ENCODE measurements around the gene MRPL36. TPM values are rescaled to one million over a fixed set of nuclear protein-coding genes. Genes with fewer than 3 reads are reported as not detected.
"Not testable (repeated sequence)": the region's sequence is repeated elsewhere in the genome, so short reads cannot be mapped to it uniquely, and the experiment has no call there.

MRPL36 gene
- total and polyA plus RNA-seq, 2 donors (not counting 1 experiment from before 2014, with no cell fraction given), result 47.9 to 54.8 TPM

DNA sequence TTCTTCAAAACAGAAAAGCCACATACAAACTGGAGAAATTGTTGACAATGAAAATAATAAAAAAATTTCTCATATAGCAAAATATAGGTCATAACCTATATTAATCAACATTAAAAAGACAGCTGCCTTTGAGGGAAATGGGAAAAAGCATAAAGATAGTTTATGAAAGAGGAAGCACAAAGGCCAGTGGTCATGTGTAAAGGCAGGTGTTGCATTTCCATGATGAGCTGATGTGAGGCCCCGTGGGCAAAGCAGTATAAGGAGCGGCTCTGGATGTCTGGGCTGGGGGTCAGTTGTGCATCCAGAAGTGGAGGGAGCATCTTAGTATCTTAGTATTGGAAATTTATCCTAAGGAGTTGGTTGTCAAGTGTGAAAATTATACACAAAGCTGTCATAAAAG, 19.8 kb upstream of the MRPL36 start:
- TF ChIP-seq, protein P1, sequence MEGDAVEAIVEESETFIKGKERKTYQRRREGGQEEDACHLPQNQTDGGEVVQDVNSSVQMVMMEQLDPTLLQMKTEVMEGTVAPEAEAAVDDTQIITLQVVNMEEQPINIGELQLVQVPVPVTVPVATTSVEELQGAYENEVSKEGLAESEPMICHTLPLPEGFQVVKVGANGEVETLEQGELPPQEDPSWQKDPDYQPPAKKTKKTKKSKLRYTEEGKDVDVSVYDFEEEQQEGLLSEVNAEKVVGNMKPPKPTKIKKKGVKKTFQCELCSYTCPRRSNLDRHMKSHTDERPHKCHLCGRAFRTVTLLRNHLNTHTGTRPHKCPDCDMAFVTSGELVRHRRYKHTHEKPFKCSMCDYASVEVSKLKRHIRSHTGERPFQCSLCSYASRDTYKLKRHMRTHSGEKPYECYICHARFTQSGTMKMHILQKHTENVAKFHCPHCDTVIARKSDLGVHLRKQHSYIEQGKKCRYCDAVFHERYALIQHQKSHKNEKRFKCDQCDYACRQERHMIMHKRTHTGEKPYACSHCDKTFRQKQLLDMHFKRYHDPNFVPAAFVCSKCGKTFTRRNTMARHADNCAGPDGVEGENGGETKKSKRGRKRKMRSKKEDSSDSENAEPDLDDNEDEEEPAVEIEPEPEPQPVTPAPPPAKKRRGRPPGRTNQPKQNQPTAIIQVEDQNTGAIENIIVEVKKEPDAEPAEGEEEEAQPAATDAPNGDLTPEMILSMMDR (conservative IDR thresholded peaks at IDR 0.05 in 1 of 2, IDR thresholded peaks at IDR 0.05 in 1 of 2; ENCODE audit: low read depth in 1 of 2, low read length in 2 of 2), result no peak
- TF ChIP-seq EZH2 (IDR thresholded peaks at IDR 0.05; ENCODE audit: low read length, missing control alignments), result no peak

DNA sequence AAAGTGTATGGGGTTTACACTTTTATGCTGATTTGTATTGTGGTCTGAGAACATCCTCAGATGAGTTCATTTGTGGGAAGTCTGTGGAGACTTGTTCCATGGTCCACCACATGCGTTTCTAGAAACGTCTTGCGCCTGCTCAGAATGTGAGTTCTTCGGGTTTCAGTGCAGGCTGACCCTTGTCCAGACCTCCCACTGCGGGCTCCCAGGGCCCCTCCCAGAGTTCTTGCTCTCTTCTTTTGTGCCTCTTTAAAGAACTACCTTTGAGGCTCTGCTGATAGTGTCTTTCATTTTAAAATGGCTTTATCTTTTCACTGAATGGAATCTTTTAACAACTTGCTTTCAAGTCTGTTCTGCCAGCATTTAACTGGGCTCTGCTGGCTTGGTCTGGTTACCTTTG, 19.1 kb upstream of the MRPL36 start:
- no peak overlapping the region for H3K4me2 ChIP-seq (ENCODE audit: extremely low read depth, insufficient read depth, low read length)
- no peak overlapping the region for H3K9ac ChIP-seq (ENCODE audit: insufficient read depth, low read length)
- DNase-seq (ENCODE audit: low read depth in 2 of 2), result no peak
- H3K27ac ChIP-seq (ENCODE audit: insufficient read depth, low read length), result no peak overlapping the region
- H3K9me3 ChIP-seq (ENCODE audit: control insufficient read depth, insufficient read depth, low read depth, low read length), result no peaks in the 10 kb centered on the region
- TF ChIP-seq, protein P1 (conservative IDR thresholded peaks at IDR 0.05 in 1 of 2, IDR thresholded peaks at IDR 0.05 in 1 of 2; ENCODE audit: low read depth in 1 of 2, low read length in 2 of 2), result no peak
- no peak for TF ChIP-seq EZH2 (IDR thresholded peaks at IDR 0.05; ENCODE audit: low read length, missing control alignments)
- no peak overlapping the region for H2AFZ ChIP-seq (ENCODE audit: low read length)
- H3K27me3 ChIP-seq (ENCODE audit: control insufficient read depth, insufficient read depth, low read length), result no peaks in the 10 kb centered on the region
- peaks cover 17% of the 10 kb centered on the region for H3K36me3 ChIP-seq (ENCODE audit: control insufficient read depth, insufficient read depth, low read length)
- H3K4me1 ChIP-seq (ENCODE audit: control insufficient read depth, extremely low read depth, insufficient read depth, low read length), result no peaks in the 10 kb centered on the region
- no peaks in the 10 kb centered on the region for H4K20me1 ChIP-seq (ENCODE audit: control insufficient read depth, extremely low read depth, insufficient read depth, low read length)
- no peak overlapping the region for H3K4me3 ChIP-seq (replicated peaks in 1 of 4; ENCODE audit: control extremely low read depth in 1 of 4, insufficient read depth in 1 of 4, low read depth in 3 of 4, low read length in 4 of 4)
- no peaks in the 10 kb centered on the region for H3K79me2 ChIP-seq (ENCODE audit: control insufficient read depth, insufficient read depth, low read length)

More for the DNA sequence above, 19.8 kb upstream of the MRPL36 start:
- Histone ChIP-seq H3K27me3 (ENCODE audit: control insufficient read depth, insufficient read depth, low read length) (no peaks in the 10 kb centered on the region), H4K20me1 (ENCODE audit: control insufficient read depth, extremely low read depth, insufficient read depth, low read length) (no peaks in the 10 kb centered on the region), H3K27ac (ENCODE audit: insufficient read depth, low read length) (no peak overlapping the region), H3K9me3 (ENCODE audit: control insufficient read depth, insufficient read depth, low read depth, low read length) (no peaks in the 10 kb centered on the region), H3K79me2 (ENCODE audit: control insufficient read depth, insufficient read depth, low read length) (no peaks in the 10 kb centered on the region), H3K4me1 (ENCODE audit: control insufficient read depth, extremely low read depth, insufficient read depth, low read length) (no peaks in the 10 kb centered on the region), H3K36me3 (ENCODE audit: control insufficient read depth, insufficient read depth, low read length) (peaks cover 15% of the 10 kb centered on the region), H3K4me3 (replicated peaks in 1 of 4; ENCODE audit: control extremely low read depth in 1 of 4, insufficient read depth in 1 of 4, low read depth in 3 of 4, low read length in 4 of 4) (no peak overlapping the region), H2AFZ (ENCODE audit: low read length) (no peak overlapping the region), H3K4me2 (ENCODE audit: extremely low read depth, insufficient read depth, low read length) (no peak overlapping the region), H3K9ac (ENCODE audit: insufficient read depth, low read length) (no peak overlapping the region)
- no peak for DNase-seq (ENCODE audit: low read depth in 2 of 2)

DNA sequence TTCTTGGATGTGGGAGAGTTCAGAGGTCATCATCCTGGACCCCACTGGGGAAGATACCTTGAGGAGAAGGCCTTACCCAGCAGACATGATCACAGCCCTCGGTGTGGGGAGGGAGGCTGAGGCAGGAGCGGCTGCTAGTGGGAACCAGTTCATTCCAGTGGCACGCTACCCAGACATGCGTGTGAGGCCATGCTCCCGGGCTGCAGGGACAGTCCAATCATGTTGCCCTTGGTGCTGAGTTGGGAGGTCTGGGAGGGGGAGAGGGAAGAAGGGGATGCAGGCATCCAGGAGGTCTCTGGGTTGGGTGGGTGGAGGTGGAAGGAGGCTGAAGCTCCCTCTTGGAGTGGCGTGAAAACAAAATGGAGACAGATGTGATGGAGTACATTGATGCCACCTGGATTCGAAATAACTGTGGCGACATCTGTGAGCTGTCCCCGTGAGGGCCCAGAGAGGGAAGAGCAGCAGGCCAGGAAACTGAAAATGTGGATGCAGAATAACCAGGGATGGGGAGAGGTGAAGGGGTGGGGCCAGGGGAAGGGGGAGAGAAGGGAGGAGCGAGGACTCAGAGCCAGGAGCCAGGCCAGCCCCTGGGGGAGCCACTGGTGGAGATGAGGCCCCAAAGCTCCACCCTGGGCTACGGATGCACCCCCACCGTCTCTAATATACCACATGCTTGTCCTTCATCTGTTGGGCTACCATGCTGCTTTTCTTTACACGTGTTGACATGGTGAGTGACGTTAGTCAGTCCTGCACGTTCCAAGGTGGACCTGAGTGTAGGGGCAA, 17.8 kb upstream of the MRPL36 start:
- no peak overlapping the region for H3K4me2 ChIP-seq (ENCODE audit: extremely low read depth, insufficient read depth, low read length)
- no peaks in the 10 kb centered on the region for H3K27me3 ChIP-seq (ENCODE audit: control insufficient read depth, insufficient read depth, low read length)
- H2AFZ ChIP-seq (ENCODE audit: low read length), result no peak overlapping the region
- H3K4me3 ChIP-seq (replicated peaks in 1 of 4; ENCODE audit: control extremely low read depth in 1 of 4, insufficient read depth in 1 of 4, low read depth in 3 of 4, low read length in 4 of 4), result no peak overlapping the region
- peaks cover 3% of the 10 kb centered on the region for H3K79me2 ChIP-seq (ENCODE audit: control insufficient read depth, insufficient read depth, low read length)
- H3K27ac ChIP-seq (ENCODE audit: insufficient read depth, low read length), result no peak overlapping the region
- no peaks in the 10 kb centered on the region for H3K9me3 ChIP-seq (ENCODE audit: control insufficient read depth, insufficient read depth, low read depth, low read length)
- H3K4me1 ChIP-seq (ENCODE audit: control insufficient read depth, extremely low read depth, insufficient read depth, low read length), result no peaks in the 10 kb centered on the region
- TF ChIP-seq, protein P1 (conservative IDR thresholded peaks at IDR 0.05 in 1 of 2, IDR thresholded peaks at IDR 0.05 in 1 of 2; ENCODE audit: low read depth in 1 of 2, low read length in 2 of 2), result no peak
- TF ChIP-seq EZH2 (IDR thresholded peaks at IDR 0.05; ENCODE audit: low read length, missing control alignments), result no peak
- no peak overlapping the region for H3K9ac ChIP-seq (ENCODE audit: insufficient read depth, low read length)
- H3K36me3 ChIP-seq (ENCODE audit: control insufficient read depth, insufficient read depth, low read length), result peaks cover 20% of the 10 kb centered on the region
- no peaks in the 10 kb centered on the region for H4K20me1 ChIP-seq (ENCODE audit: control insufficient read depth, extremely low read depth, insufficient read depth, low read length)
- no peak for DNase-seq (ENCODE audit: low read depth in 2 of 2)

DNA sequence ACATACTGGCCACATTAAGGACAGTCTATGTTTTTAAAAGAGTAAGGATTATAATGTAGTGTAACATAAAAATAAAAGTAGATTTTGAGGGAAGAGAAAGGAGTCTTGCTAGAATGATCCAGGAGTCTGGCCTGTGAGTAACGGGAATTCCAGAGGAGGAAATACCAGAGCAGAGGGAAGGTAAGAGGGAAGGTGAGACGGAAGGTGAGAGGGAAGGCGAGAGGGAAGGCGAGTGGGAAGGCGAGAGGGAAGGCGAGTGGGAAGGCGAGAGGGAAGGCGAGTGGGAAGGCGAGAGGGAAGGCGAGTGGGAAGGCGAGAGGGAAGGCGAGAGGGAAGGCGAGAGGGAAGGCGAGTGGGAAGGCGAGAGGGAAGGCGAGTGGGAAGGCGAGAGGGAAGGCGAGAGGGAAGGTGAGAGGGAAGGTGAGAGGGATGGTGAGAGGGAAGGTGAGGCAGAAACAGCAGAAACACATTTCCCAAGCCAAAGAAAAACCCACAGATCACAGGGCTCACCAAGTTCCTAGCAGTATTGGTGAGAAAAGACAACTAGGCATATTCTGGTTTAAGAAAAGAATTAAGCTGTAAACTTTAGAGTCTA, 17.0 kb upstream of the MRPL36 start:
- not testable (repeated sequence) for H3K27me3 ChIP-seq (ENCODE audit: control insufficient read depth, insufficient read depth, low read length); DNase-seq (ENCODE audit: low read depth in 2 of 2); H3K4me2 ChIP-seq (ENCODE audit: extremely low read depth, insufficient read depth, low read length); H3K9me3 ChIP-seq (ENCODE audit: control insufficient read depth, insufficient read depth, low read depth, low read length); H4K20me1 ChIP-seq (ENCODE audit: control insufficient read depth, extremely low read depth, insufficient read depth, low read length); H3K27ac ChIP-seq (ENCODE audit: insufficient read depth, low read length); H3K79me2 ChIP-seq (ENCODE audit: control insufficient read depth, insufficient read depth, low read length); H3K4me3 ChIP-seq (replicated peaks in 1 of 4; ENCODE audit: control extremely low read depth in 1 of 4, insufficient read depth in 1 of 4, low read depth in 3 of 4, low read length in 4 of 4); H3K4me1 ChIP-seq (ENCODE audit: control insufficient read depth, extremely low read depth, insufficient read depth, low read length); H3K9ac ChIP-seq (ENCODE audit: insufficient read depth, low read length); H2AFZ ChIP-seq (ENCODE audit: low read length)
- H3K36me3 ChIP-seq (ENCODE audit: control insufficient read depth, insufficient read depth, low read length), result peaks cover 20% of the 10 kb centered on the region
